Mononuclear cell (primary cell): ENCODE results near the gene CTSA. TPM values are rescaled to one million over a fixed set of nuclear protein-coding genes. Genes with fewer than 3 reads are reported as not detected.

Source experiments
- H3K27me3 ChIP-seq: 2 replicates; pipeline ENCODE4 v1.6.0; 2011; ENCODE audit warnings: low read length, control low read depth; ENCODE audit not compliant: insufficient read depth
- H3K4me1 ChIP-seq: 2 replicates; pipeline ENCODE4 v1.5.1; 2011; ENCODE audit warnings: mild to moderate bottlenecking, low read length, control low read depth; ENCODE audit not compliant: insufficient read depth
- H3K4me3 ChIP-seq: 2 replicates; pipeline ENCODE4 v1.5.1; 2011; ENCODE audit warnings: mild to moderate bottlenecking, low read length, moderate library complexity
- H3K9me3 ChIP-seq: 2 replicates; pipeline ENCODE4 v1.5.1; 2011; ENCODE audit warnings: low read depth, mild to moderate bottlenecking, control low read depth, low read length
- total RNA-seq: library from RNA; depleted of rRNA; stranded (reverse); fragments of >200 nt; gene quantifications from one replicate; pipeline ENCODE4 v1.2.3, GENCODE V29; 2012

Gene CTSA
- total RNA-seq, 1 donor, result 111 TPM

DNA sequence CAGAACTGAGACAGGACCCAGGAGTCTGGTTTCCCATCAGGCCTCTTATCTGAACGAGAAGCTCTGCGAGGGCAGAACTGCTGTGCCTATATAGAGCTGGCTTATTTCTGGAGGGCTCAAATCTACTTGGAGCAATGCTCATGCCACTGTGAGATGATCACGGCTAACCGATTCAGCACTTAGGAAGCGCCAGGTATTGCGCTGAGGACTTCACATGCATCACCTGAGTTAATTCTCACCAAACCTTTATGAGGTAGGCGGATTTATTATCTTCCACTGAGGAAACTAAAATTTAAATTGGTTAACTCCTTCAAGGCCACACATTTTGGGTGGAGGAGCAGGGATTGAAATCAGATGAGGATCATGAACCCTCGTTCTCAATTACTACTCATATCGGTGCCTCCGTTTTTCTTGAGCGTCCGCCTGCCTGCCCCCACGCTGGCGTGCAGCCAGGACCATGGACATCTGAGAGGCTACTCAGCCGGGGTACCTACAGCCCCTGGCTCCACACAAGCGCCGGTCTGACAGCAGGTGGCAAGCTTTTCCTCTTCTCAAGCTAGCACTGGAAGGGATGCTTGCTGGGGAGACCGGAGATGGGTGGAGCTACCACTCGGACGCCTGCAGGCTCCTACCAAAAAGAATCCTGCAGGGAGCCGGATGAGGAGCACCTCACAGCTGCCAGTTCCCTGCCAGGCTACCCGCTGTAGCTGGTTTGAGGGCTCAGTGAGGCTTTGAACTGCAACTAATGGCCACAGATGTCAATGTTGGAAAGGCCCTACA is 42.3 kb downstream of the CTSA start:
- H3K4me3 ChIP-seq, result peak overlapping the region; percentile 99
- H3K9me3 ChIP-seq, result no peaks in the 10 kb centered on the region
- H3K27me3 ChIP-seq, result no peaks in the 10 kb centered on the region
- peaks cover 35% of the 10 kb centered on the region for H3K4me1 ChIP-seq

DNA sequence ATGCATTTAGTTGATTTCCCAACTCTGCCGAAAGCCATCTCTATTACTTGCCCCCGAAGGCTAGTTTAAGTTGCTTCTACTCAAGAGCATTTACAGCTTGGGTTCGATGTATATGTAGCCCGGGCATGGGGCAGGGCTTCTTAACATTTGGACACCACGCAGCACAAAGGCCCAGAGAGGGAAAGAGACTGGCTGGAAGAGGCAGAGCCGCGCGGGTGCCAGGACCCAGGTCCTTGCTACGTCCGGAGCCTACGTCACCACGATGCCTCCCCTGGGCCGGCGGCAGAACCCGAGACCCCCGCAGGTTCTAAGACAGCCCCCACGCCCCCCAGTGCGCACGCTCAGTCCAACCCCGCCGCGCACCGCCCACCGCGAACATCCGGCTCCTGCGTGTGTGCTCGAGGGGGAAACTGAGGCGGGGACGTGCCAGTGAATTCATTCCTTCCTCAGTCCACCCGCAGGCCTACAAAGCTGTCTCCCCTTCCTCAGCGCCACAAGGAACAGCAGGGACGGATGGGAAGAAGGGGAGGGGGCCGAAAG is 43.0 kb downstream of the CTSA start:
- H3K4me3 ChIP-seq, result peak overlapping the region; percentile 99

DNA sequence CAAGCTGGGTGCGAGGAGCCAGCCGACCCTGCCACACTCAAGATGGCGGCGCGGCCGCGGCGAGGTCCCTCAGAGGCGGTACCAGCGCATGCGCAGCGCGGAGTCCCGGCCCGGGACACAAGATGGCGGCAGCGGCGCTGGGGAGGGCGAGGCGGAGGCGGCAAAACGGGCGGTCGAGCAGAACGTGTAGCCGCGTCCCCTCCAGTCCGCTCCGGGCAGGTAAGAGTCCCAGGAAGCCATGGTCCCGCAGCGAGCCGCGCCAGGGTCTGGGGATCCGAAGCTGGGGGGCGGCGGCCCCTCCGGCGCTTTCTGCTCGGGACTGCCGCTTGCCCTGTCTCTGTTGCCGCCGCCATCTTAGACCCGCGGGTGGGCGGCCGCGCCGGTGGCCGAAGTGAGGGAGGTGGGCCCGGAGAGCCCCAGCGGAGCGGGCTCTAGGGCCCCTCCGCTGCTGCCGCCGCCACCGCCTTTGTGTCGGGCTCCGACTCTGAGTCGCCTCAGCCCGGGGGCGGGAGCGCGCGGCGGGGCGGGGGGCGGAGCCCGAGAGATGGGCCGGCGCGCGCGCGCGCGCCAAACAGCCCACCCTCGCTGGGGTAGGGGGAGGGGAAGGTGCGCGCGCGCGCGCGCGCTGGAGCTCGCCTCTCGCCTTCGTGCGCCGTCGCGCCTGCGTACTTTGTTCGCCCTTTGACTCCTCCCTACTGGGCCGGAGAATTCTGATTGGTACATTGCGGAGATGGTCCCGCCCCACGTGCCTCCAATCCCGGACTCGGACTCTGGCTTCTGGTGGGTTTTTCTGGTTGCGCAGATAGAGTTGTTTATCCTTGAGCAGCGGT is 43.7 kb downstream of the CTSA start, which contains the start of gene PCIF1:
Gene PCIF1, plus strand, starts transcription at position 98 of the 830 bp plus-strand sequence. CDS start 4,317 bp downstream, outside the sequence.
- H3K4me1 ChIP-seq, result peaks cover 41% of the 10 kb centered on the region
- peak within 1 kb of the TSS; percentile 99 for H3K4me3 ChIP-seq
- no peaks in the 10 kb centered on the region for H3K27me3 ChIP-seq
- no peaks in the 10 kb centered on the region for H3K9me3 ChIP-seq

More for the DNA sequence above, 43.0 kb downstream of the CTSA start:
- peaks cover 41% of the 10 kb centered on the region for H3K4me1 ChIP-seq
- H3K9me3 ChIP-seq, result no peaks in the 10 kb centered on the region
- H3K27me3 ChIP-seq, result no peaks in the 10 kb centered on the region

DNA sequence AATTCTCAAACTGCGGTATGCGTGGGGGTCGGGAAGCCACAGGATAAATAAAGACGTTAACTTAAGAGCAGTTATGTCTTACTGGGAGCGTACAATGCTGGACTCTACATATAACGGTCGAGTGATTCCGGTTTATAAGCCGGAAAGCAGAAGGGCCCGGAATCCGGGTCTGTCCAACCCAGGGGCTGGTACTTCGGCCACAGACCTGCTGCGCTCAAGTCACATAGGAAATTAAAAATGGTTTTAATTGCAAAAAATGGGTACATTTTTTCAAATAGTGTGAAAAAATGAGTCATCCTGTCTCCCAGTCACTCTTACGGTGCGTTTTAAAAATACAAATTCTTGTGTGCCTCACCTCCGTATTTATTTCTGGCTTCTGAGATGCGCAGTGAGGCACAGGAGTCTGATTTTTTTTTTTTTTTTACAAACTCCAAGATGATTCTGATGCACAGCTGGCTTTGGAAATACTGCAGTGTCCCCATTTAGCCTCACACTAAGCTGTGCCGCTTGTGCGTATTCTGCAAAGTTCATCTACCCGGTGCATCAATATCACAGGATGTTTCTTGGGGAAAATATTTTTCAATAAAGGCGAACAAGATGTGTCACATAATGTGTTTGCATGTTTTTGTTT is 44.4 kb downstream of the CTSA start:
- no peaks in the 10 kb centered on the region for H3K27me3 ChIP-seq
- H3K9me3 ChIP-seq, result no peaks in the 10 kb centered on the region
- H3K4me1 ChIP-seq, result peaks cover 41% of the 10 kb centered on the region
- peak overlapping the region; percentile 99 for H3K4me3 ChIP-seq

DNA sequence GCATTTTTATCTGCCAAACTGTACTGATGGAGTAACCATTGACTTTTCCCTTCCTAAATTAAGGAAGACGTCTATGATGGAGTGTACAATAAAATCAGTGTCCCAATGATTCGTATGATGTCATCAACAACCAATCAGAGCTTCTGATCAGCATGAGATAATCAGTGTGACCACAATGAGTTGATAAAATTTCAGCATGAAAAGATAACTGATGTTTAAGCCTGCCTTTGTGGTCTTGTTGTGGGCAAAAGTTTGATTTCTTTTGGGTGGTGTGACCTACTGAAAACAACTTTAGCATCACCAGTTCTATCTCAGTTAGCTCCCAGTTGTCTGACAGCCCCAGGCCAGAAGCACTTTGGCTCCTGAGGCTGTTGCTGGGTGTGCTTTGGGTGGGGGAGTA is 46.6 kb downstream of the CTSA start:
- Histone ChIP-seq H3K9me3 (no peaks in the 10 kb centered on the region), H3K27me3 (no peaks in the 10 kb centered on the region), H3K4me1 (peaks cover 41% of the 10 kb centered on the region), H3K4me3 (no peak overlapping the region)

DNA sequence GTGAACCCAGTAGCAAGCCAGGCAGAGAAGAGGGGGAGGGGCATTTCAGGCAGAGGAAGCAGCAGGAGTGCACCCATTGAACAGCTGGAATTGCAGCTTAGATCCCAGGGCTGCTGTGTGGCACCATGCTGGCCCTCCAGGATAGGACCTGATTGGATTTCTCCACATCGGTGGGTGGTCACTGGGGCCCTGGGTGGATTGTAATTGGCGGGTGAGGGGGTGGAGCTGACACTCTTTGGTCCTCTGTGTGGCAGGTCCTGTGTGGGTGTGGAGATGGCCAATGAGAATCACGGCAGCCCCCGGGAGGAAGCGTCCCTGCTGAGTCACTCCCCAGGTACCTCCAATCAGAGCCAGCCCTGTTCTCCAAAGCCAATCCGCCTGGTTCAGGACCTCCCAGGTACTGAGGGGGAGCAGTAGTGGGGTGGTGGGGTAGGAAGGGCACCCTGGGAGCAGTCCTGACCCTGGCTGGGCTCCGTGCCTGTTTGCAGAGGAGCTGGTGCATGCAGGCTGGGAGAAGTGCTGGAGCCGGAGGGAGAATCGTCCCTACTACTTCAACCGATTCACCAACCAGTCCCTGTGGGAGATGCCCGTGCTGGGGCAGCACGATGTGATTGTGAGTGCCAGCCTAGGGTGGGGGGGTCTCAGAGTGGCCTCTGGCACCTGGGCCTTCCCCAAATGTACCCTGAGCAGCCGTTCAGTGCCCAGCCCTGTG is 47.7 kb downstream of the CTSA start:
- H3K4me1 ChIP-seq, result peaks cover 45% of the 10 kb centered on the region
- no peaks in the 10 kb centered on the region for H3K27me3 ChIP-seq
- no peaks in the 10 kb centered on the region for H3K9me3 ChIP-seq

DNA sequence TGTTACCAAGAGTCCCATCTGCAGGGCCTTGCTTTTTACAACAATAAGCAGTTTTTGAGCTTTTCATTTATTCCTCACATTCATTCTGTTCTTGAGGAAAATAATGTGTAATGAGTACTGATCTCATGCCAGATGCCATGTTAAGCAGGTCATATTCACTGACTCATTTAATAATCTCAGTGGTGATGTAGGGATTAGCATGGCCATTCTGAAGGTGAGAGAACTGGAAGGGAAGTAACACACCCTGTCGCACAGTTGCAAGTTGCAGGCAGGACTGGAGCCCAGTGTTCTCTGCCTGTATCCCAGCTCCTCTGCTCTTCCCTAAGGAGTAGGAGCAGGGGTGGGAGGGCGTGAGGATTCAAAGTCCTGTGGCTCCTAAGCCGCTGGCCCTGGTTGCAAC is 48.9 kb downstream of the CTSA start:
- Histone ChIP-seq H3K4me3 (no peak overlapping the region), H3K4me1 (peaks cover 56% of the 10 kb centered on the region), H3K9me3 (no peaks in the 10 kb centered on the region), H3K27me3 (no peaks in the 10 kb centered on the region)

More for the DNA sequence above, 47.7 kb downstream of the CTSA start:
- H3K4me3 ChIP-seq, result no peak overlapping the region

DNA sequence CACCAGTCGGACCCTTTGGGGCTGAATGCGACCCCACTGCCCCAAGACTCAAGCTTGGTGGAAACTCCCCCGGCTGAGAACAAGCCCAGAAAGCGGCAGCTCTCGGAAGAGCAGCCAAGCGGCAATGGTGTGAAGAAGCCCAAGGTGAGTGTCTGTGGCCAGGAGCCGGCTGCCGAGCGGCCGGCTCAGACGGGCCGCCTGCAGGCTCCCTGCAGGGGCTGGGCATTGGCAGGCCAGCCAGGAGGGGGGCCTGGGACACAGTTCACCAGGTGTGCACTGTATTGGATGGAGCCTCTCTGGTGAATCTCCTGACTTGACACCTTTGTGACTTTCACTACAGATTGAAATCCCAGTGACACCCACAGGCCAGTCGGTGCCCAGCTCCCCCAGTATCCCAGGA is 49.3 kb downstream of the CTSA start:
- H3K27me3 ChIP-seq, result no peaks in the 10 kb centered on the region
- no peak overlapping the region for H3K4me3 ChIP-seq
- no peaks in the 10 kb centered on the region for H3K9me3 ChIP-seq
- peaks cover 60% of the 10 kb centered on the region for H3K4me1 ChIP-seq

DNA sequence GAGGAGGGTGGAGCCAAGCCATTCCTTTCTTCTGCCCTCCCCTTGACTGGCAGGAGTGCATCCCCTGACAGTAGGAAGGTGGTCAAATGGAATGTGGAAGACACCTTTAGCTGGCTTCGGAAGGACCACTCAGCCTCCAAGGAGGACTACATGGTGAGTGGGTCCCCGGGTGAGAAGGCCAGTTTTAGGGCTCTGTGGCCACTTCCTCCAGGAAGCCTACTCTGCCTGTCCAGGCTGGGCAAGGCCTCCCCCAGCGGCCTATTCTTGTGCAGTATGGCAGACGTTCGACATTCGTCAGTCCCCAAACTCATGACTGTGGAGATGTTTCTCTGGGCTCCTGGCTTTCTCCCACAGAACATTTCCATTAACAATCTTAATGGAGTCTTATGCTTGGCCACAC is 52.5 kb downstream of the CTSA start:
- H3K4me3 ChIP-seq, result no peak overlapping the region
- H3K9me3 ChIP-seq, result no peaks in the 10 kb centered on the region
- H3K4me1 ChIP-seq, result peaks cover 58% of the 10 kb centered on the region
- H3K27me3 ChIP-seq, result no peaks in the 10 kb centered on the region

DNA sequence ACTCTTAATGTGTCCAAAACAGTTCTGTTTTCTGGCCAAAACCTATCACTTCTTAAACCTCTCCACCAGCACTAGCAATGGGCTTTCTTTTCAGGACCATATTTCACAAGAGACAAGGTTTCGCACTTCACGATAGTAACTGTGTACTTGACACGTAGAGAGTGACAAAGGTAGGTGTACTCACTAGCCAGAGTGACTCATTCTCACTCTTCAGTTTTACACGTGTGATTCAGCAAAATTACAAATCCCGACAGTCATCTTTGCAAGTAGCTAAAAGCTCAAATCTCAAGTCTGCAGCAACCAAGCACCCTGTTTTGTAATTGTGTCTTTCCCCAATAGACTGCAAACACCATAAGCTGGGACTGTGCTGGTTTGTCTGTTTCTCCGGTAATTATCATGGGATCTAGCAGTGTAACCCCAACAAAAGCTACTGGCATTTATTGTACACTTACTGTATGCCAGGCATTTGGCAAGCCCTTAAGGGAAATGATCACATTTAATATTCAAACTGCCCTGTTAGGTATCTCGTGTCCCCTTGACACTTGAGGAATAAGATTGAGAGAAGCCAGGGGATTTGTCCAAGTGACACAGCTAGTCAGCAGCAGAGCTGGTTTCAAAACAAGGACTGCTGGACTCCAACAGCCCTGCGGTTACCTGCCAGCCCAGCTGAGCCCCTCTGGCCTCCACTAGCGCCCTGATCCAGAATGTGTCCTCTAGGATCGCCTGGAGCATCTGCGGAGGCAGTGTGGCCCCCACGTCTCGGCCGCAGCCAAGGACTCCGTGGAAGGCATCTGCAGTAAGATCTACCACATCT is 53.2 kb downstream of the CTSA start:
- Histone ChIP-seq H3K4me1 (peaks cover 54% of the 10 kb centered on the region), H3K4me3 (no peak overlapping the region), H3K27me3 (no peaks in the 10 kb centered on the region), H3K9me3 (no peaks in the 10 kb centered on the region)

DNA sequence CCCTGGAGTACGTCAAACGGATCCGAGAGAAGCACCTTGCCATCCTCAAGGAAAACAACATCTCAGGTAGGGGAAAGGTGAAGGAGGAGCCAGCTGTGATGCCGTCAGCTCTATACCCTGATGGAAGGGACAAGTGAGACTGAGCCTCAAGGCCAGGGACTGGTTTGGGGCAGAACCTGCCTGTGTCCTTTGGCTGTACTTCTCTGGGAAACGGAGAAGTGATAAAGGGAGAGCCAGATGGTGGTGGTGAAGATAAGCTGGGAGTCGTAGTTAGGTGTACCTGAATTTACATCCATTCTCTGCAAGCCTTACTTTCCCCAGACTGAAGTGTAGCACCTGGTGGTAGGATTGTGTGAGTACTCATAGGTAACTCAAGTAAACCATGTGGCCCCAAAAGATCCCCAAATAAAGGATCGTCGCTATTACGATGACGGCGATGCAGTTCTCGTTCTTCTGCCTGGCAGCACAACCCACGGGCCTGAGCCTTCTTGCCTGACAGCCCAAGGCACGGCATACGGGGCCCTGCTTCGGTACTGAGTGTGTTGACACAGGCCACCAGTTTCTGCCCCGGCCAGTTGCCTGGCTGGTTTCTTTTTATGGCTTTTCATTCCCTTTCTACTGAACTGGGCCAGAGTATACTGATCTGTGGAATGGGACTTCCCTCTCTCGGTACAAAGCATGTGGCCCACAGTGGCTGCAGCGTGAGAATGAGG is 54.0 kb downstream of the CTSA start:
- Histone ChIP-seq H3K4me1 (peaks cover 54% of the 10 kb centered on the region), H3K27me3 (no peaks in the 10 kb centered on the region)

DNA sequence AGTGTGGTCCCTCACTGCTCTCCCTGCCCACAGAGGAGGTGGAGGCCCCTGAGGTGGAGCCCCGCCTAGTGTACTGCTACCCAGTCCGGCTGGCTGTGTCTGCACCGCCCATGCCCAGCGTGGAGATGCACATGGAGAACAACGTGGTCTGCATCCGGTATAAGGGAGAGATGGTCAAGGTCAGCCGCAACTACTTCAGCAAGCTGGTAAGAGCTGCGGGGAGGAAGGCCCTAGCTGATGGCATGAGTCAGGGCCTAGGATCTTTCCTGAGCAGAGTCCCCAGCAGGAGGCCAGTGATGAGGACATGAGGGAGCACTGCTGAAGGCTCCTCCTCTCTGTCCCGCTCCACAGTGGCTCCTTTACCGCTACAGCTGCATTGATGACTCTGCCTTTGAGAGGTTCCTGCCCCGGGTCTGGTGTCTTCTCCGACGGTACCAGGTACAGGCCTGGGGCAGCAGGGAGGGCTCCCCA is 54.6 kb downstream of the CTSA start:
- Histone ChIP-seq H3K27me3 (no peaks in the 10 kb centered on the region), H3K9me3 (no peaks in the 10 kb centered on the region), H3K4me3 (no peak overlapping the region), H3K4me1 (peaks cover 54% of the 10 kb centered on the region)

More for the DNA sequence above, 54.0 kb downstream of the CTSA start:
- Histone ChIP-seq H3K9me3 (no peaks in the 10 kb centered on the region), H3K4me3 (no peak overlapping the region)
